Activated naive CD4-positive, alpha-beta T cell treated with anti-CD3 and anti-CD28 coated beads for 36 hours (primary cell): Measurements from ENCODE around the gene IGLON5. TPM values are rescaled to one million over a fixed set of nuclear protein-coding genes. Genes with fewer than 3 reads are reported as not detected.

Experiments used
- CTCF ChIA-PET: fragments of 350-600 bp; sonication (Branson Sonifier 250); formaldehyde crosslinking; loops from one replicate; lab custom pipeline; 2021; ENCODE audit warnings: antibody characterized with exemption; lab: Charles Lee
- DNase-seq: peaks from one replicate; pipeline ENCODE4 v3.0.0-alpha.2; 2020
- H3K27ac Mint-ChIP-seq: one replicate; pipeline ENCODE4 v1.8.0; 2021; ENCODE audit warnings: mild to moderate bottlenecking, mixed read lengths
- H3K27me3 Mint-ChIP-seq: one replicate; pipeline ENCODE4 v1.8.0; 2021; ENCODE audit warnings: low read depth, mixed read lengths
- H3K36me3 Mint-ChIP-seq: one replicate; pipeline ENCODE4 v1.8.0; 2021; ENCODE audit warnings: low read depth, mixed read lengths
- H3K4me1 Mint-ChIP-seq: one replicate; pipeline ENCODE4 v1.8.0; 2021; ENCODE audit warnings: low read depth, mixed read lengths
- H3K4me3 Mint-ChIP-seq: one replicate; pipeline ENCODE4 v1.8.0; 2021; ENCODE audit warnings: mild to moderate bottlenecking, moderate library complexity, mixed read lengths
- H3K9me3 Mint-ChIP-seq: one replicate; pipeline ENCODE4 v1.8.0; 2021; ENCODE audit warnings: mixed read lengths
- intact Hi-C: fragments of 100-400 bp; cut with micrococcal nuclease; formaldehyde crosslinking; loops from one replicate; pipeline ENCODE4 v1.15.1; 2023
- total RNA-seq, 2 experiments: library from RNA; stranded (reverse); gene quantifications; one replicate each; pipeline ENCODE4 v1.2.3, GENCODE V29; 2021

Gene IGLON5
- total RNA-seq, 2 experiments from 2014 or later, result not detected

DNA sequence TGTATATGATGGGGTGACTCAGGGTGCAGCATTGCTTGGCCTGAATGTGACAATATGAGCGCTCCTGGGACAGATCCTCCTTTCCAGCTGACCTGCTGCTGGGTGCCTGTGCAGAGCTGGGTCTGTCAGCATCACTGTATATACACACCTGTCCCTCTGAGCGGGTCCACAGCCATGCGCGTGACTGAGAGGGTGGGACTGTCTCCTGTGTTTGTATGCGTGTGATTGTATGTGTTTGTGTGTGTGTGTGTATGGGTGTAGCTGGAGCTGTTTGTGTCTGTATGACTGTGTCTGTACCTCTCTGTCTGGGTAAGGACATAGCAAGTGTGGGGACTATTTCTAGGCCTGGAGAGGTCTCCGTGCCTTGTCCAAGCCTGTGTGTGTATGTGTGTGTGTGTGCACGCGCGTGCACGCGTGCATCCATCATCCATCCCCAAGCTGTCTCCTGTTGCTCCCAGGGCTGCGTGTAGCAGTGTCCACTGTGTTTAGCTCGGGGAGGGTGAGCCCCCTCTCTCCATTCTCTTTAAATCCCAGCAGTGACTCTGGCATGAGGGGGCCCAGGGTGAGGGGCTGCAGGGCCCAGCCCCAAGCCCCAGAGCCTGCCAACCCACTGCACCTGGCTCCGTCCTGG is 8.3 kb downstream of the IGLON5 start:
- H3K36me3 Mint-ChIP-seq, result no peaks in the 10 kb centered on the region
- CTCF ChIA-PET, result no interaction called here
- H3K4me3 Mint-ChIP-seq, result no peak overlapping the region
- H3K27ac Mint-ChIP-seq, result no peak overlapping the region
- H3K27me3 Mint-ChIP-seq, result peaks cover 17% of the 10 kb centered on the region
- H3K4me1 Mint-ChIP-seq, result no peaks in the 10 kb centered on the region
- no peaks in the 10 kb centered on the region for H3K9me3 Mint-ChIP-seq
- intact Hi-C loops, result no loop called here
- no peak for DNase-seq

DNA sequence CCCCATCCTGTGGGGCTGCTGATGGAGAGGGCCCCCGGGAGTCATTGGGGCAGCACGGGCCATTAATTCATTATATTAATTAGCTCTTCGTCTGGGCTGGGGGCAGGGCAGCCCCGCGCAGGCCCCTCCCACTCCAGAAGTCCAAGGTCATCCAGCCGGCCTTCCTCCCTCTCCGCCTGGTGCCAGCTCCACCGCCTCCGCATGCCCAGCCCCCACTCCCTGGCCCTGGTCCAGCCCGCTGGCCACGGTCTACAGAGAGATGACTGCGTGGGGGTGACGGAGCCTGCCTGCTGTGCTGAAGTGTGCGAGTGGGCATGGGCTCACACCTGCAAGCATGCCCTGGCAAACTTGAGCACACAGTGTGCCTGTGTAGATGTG is 8.8 kb downstream of the IGLON5 start:
- Mint-ChIP-seq H3K9me3 (no peaks in the 10 kb centered on the region), H3K27ac (no peak overlapping the region), H3K4me1 (no peaks in the 10 kb centered on the region), H3K4me3 (no peak overlapping the region), H3K36me3 (no peaks in the 10 kb centered on the region), H3K27me3 (peaks cover 16% of the 10 kb centered on the region)
- CTCF ChIA-PET, result no interaction called here
- intact Hi-C loops, result no loop called here
- DNase-seq, result no peak

DNA sequence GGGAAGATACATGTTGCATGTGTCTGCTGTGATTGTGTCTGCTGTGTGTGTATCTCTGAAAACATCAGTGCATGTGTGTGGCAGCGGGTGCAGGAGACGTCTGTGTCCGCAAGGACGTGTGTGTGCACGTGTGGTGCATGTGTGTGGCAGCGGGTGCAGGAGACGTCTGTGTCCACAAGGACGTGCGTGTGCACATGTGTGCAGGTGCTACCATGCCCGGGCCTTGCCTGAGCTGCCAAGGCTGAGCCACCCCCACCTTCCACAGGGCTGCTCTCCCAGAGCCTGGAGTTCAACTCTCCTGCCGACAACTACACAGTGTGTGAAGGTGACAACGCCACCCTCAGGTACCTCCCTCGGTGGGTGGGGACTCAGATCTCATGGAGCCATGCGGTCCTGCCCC is 10.4 kb downstream of the IGLON5 start:
- DNase-seq, result no peak
- H3K27me3 Mint-ChIP-seq, result peaks cover 28% of the 10 kb centered on the region
- no peaks in the 10 kb centered on the region for H3K36me3 Mint-ChIP-seq
- intact Hi-C loops, result no loop called here
- no peaks in the 10 kb centered on the region for H3K4me1 Mint-ChIP-seq
- no peak overlapping the region for H3K4me3 Mint-ChIP-seq
- CTCF ChIA-PET, result no interaction called here
- H3K27ac Mint-ChIP-seq, result no peak overlapping the region
- H3K9me3 Mint-ChIP-seq, result no peaks in the 10 kb centered on the region

DNA sequence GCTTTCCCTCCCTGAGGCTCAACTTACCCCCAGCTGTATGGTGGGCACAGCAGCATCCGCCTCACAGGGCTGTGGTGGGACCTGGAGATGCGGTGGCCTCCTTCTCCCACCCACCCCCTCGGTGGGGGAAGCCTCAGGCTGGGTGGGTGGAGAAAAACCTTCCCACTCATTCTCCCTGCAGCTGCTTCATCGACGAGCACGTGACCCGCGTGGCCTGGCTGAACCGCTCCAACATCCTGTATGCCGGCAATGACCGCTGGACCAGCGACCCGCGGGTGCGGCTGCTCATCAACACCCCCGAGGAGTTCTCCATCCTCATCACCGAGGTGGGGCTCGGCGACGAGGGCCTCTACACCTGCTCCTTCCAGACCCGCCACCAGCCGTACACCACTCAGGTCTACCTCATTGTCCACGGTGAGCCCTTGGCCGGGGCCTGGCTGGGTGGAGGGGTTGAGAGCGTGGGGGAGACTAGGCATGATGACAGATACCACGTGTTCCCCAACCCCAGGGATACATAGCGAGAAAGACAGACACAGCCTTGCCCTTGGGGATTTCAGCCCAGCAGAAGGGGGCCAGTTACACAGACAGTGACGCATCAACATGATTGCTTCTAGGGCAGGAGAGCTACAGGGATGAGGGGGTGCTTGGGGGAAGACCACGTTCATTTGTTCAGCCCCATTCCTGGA is 12.2 kb downstream of the IGLON5 start:
- Mint-ChIP-seq H3K36me3 (no peaks in the 10 kb centered on the region), H3K27ac (no peak overlapping the region), H3K27me3 (peaks cover 35% of the 10 kb centered on the region), H3K9me3 (no peaks in the 10 kb centered on the region), H3K4me3 (no peak overlapping the region), H3K4me1 (peaks cover 5% of the 10 kb centered on the region)
- CTCF ChIA-PET, result interaction anchor here (0.7 kb wide), 1 partner anchor 247 kb away, joined by 4 read pairs; no protein-coding TSS in a partner anchor
- intact Hi-C loops, result no loop called here
- DNase-seq, result no peak

DNA sequence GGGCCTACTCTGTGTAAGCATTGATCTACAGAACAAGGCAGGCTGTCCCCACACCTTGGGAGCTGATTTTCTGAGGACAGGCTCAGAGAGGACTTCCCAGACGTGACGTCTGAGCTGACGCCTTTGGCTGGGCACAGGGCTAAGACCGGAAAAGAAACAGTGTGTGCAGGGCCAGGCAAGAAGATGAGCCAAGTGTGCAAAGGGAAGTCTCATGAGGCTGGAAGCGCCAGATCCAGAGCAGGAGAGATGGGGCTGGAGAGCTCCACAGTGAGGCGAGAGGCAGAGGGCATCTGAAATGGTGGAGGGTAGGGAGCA is 12.7 kb downstream of the IGLON5 start:
- H3K36me3 Mint-ChIP-seq, result no peaks in the 10 kb centered on the region
- CTCF ChIA-PET, result interaction anchor here (0.7 kb wide), 1 partner anchor 248 kb away, joined by 4 read pairs; no protein-coding TSS in a partner anchor
- intact Hi-C loops, result no loop called here
- no peak overlapping the region for H3K4me3 Mint-ChIP-seq
- no peaks in the 10 kb centered on the region for H3K9me3 Mint-ChIP-seq
- no peak for DNase-seq
- H3K27ac Mint-ChIP-seq, result no peak overlapping the region
- peaks cover 5% of the 10 kb centered on the region for H3K4me1 Mint-ChIP-seq
- peaks cover 36% of the 10 kb centered on the region for H3K27me3 Mint-ChIP-seq

DNA sequence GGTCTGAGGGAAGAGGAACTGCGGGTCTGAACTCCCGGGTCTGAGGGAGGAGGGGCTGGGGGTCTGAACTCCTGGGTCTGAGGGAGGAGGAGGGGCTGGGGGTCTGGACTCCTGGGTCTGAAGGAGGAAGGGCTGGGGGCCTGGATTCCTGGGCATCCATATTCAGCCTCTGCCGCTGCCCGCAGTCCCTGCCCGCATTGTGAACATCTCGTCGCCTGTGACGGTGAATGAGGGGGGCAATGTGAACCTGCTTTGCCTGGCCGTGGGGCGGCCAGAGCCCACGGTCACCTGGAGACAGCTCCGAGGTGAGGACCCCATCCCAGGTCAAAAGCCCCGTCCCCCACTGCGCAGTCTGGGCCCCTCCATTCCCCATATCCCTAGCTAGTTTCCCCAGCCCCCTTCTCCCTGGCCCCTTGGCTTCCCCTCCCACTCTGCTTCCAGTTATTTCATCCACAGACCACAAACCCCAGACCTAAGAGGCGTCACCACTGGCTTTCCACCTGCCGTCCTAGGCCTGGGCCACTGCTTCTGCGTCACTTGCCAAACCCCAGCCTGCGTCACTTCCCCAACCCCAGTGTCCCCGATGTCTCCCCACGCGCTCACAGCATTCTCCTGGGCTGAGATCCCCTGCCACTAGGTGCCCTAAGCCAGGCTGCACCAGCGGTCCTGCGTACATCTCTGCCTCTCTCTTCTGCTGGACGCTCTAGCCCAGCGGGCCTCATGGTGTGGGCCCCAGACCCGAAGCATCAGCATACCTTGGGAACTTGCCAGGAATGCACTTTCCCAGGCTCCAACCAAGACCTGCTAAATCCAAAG is 13.9 kb downstream of the IGLON5 start:
- Mint-ChIP-seq H3K27me3 (peaks cover 46% of the 10 kb centered on the region), H3K36me3 (no peaks in the 10 kb centered on the region), H3K4me3 (no peak overlapping the region), H3K4me1 (peaks cover 5% of the 10 kb centered on the region), H3K9me3 (no peaks in the 10 kb centered on the region), H3K27ac (no peak overlapping the region)
- DNase-seq, result no peak
- CTCF ChIA-PET, result no interaction called here
- intact Hi-C loops, result no loop called here

DNA sequence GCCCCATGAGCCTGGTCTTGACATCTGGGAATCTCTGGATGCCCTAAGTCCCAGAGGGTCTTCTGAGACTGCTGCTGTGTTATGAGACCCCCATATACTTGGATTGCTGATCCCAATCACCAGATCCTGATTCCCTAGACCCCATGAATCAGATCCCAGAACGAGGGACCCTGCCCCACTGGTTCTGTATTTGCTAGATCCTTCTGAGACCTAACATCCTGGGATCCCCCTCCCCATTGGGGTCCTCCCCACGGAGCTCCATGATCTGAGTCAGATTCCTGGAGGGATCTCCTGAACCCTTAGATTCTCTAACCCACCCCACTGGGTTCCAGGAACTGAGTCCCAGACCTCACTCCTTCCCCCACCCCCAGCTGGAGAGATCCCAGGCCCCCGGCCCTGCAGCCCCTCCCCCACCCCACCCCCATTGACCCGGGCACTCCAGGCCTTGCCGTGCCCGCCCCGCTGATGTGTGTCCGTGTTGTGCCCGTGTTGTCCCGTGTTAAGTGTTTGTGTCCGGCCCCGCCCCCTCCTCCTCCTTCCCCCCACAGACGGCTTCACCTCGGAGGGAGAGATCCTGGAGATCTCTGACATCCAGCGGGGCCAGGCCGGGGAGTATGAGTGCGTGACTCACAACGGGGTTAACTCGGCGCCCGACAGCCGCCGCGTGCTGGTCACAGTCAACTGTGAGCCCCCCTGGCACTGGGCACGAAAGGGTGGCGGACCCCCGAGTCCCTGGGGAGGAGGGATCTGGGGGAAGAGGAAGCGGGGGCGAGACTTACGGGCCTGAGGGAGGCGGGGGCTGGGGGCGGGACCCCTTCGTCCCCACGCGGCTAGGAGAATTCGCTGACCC is 15.0 kb downstream of the IGLON5 start:
- Mint-ChIP-seq H3K9me3 (peaks cover 1% of the 10 kb centered on the region), H3K27me3 (peaks cover 52% of the 10 kb centered on the region), H3K4me1 (peaks cover 5% of the 10 kb centered on the region), H3K27ac (no peak overlapping the region), H3K4me3 (no peak overlapping the region), H3K36me3 (no peaks in the 10 kb centered on the region)
- intact Hi-C loops, result loop anchor here (2.0 kb wide), 1 partner anchor 168 kb away; no protein-coding TSS in a partner anchor
- no peak for DNase-seq
- CTCF ChIA-PET, result no interaction called here

DNA sequence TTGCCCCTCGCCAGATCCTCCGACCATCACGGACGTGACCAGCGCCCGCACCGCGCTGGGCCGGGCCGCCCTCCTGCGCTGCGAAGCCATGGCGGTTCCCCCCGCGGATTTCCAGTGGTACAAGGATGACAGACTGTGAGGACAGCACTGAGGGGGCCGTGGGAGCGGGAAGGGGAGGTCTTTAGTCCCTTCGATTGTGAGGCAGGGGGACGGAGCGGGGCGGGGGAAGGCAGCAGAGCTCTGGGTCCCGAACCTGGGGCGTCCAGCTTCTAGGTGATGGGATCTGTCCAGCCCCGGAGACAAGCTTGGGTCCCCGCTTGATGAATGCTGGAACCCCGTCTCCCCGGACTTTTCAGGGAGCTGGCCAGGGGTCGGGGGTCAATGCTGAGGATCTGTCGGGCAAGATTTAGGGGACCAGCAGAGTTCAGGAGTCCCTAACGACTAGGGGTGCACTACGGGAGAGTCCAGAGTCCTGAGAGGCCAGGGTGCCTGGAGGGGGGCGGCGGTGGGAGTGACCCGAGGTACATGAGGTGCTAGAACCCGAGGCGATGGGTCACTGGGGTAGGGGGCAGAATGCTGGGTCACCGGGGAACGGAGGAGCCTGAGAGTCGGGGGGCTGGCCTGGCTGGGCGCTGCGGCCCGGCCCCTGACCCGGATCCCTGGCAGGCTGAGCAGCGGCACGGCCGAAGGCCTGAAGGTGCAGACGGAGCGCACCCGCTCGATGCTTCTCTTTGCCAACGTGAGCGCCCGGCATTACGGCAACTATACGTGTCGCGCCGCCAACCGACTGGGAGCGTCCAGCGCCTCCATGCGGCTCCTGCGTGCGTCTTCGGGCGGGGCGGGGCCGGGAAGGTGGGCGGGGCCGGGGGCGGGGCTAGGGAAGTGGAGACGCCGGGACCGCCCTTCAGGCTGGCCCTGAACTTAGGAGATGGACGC is 15.9 kb downstream of the IGLON5 start:
- H3K4me3 Mint-ChIP-seq, result peak overlapping the region; percentile 39
- H3K36me3 Mint-ChIP-seq, result no peaks in the 10 kb centered on the region
- CTCF ChIA-PET, result interaction anchor here (0.6 kb wide), 1 partner anchor 171 kb away, joined by 3 read pairs; no protein-coding TSS in a partner anchor
- peaks cover 57% of the 10 kb centered on the region for H3K27me3 Mint-ChIP-seq
- H3K9me3 Mint-ChIP-seq, result peaks cover 1% of the 10 kb centered on the region
- DNase-seq, result peak; percentile 75
- H3K4me1 Mint-ChIP-seq, result peaks cover 5% of the 10 kb centered on the region
- intact Hi-C loops, result loop anchor here (2.0 kb wide), 1 partner anchor 169 kb away; no protein-coding TSS in a partner anchor
- no peak overlapping the region for H3K27ac Mint-ChIP-seq

DNA sequence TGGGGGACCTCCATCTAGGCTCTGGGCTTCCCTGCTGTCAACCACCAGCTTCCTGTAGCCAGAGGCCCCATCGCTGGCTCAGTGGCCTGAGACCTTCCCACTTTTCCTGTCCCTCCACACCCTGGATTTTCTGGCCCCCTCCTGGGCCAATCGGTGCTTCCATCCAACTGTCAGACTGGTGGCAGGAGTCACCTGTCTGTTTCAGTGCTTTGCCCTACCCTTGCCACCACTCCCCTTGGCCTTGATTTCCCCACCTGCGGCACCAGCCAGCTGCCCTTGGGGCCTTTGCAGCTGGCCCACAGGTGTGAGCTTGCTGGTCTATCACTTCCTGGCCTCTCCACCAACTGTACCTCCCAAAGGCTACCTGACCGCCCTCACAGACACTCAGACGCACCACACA is 18.0 kb downstream of the IGLON5 start:
- DNase-seq, result no peak
- H3K36me3 Mint-ChIP-seq, result no peaks in the 10 kb centered on the region
- intact Hi-C loops, result no loop called here
- peaks cover 5% of the 10 kb centered on the region for H3K4me1 Mint-ChIP-seq
- no peak overlapping the region for H3K4me3 Mint-ChIP-seq
- peaks cover 1% of the 10 kb centered on the region for H3K9me3 Mint-ChIP-seq
- H3K27ac Mint-ChIP-seq, result no peak overlapping the region
- H3K27me3 Mint-ChIP-seq, result peaks cover 50% of the 10 kb centered on the region
- CTCF ChIA-PET, result no interaction called here

DNA sequence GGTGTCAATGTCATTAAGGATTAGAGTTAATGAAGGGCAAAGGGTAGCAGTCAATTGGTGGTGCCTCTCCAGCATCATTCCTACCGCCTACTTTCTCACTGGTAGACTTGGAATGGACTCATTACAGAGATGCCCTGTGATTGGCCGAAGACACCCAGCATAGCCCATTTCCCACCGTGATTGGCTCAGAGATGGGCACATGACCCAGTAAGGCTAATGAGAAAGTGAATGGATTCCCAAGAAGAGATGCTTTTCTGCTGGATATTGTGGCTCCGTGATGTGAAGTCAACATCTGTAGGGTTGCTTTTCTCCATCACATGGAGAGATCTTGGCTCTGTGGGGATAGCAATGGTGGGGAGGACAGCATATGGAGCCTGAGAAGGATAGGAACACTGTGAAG is 18.9 kb downstream of the IGLON5 start:
- intact Hi-C loops, result no loop called here
- H3K27me3 Mint-ChIP-seq, result peaks cover 47% of the 10 kb centered on the region
- H3K9me3 Mint-ChIP-seq, result peaks cover 1% of the 10 kb centered on the region
- H3K36me3 Mint-ChIP-seq, result no peaks in the 10 kb centered on the region
- CTCF ChIA-PET, result no interaction called here
- H3K4me1 Mint-ChIP-seq, result peaks cover 5% of the 10 kb centered on the region
- no peak overlapping the region for H3K4me3 Mint-ChIP-seq
- no peak for DNase-seq
- H3K27ac Mint-ChIP-seq, result no peak overlapping the region

DNA sequence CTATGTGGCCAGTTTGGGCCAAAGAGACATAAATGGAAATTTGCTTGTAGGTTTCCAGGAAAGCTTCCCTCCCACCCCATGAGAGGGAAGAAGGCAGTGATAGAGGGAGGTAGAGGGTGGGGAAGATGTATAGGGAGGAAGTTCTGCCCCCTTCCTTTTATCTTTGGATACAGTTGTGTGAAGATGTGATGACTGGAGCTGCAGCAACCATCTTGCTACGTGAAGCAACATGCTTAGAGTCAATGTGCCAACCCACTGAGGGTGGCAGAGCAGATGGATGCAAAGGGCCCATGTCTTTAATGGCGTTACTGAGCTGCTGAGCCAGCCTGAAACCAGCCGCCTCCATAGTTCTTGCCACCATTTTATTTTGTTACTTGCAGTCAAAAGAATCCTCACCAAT is 19.7 kb downstream of the IGLON5 start:
- CTCF ChIA-PET, result no interaction called here
- no peak overlapping the region for H3K27ac Mint-ChIP-seq
- intact Hi-C loops, result no loop called here

More for the DNA sequence above, 19.7 kb downstream of the IGLON5 start:
- Mint-ChIP-seq H3K27me3 (peaks cover 39% of the 10 kb centered on the region), H3K36me3 (no peaks in the 10 kb centered on the region), H3K9me3 (peaks cover 1% of the 10 kb centered on the region), H3K4me1 (peaks cover 5% of the 10 kb centered on the region), H3K4me3 (no peak overlapping the region)
- DNase-seq, result no peak
